Activated T-helper 1 cell treated with Interleukin-2 at 50 U/mL for 16 hours (primary cell): Measurements from ENCODE around the gene TOGARAM2.
"Not testable (repeated sequence)": the region's sequence is repeated elsewhere in the genome, so short reads cannot be mapped to it uniquely, and the experiment has no call there.

Experiments used
- DNase-seq: peaks from one replicate; pipeline ENCODE4 v3.0.0-alpha.2; 2020; ENCODE audit warnings: low read depth

TOGARAM2 gene

DNA sequence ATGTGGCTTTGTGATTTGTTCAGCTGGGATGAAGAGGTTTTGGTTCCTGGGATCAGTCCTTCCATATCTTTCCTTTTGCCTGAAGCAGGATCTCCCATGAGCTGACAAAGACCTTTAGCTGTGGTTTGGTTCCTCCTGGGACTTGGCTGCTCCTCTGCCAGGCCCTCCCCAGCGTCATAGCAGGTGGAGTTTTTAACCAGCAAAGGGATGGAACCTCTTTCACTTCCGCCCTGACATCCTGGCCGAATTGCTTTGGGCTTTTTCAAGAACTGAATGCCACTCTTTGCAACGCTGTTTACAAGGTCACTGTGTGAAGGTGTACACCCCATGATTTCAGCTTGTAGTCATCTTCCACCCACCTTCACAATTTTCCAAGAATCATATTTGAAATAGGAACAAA is 92.8 kb downstream of the TOGARAM2 start:
- DNase-seq = no peak

DNA sequence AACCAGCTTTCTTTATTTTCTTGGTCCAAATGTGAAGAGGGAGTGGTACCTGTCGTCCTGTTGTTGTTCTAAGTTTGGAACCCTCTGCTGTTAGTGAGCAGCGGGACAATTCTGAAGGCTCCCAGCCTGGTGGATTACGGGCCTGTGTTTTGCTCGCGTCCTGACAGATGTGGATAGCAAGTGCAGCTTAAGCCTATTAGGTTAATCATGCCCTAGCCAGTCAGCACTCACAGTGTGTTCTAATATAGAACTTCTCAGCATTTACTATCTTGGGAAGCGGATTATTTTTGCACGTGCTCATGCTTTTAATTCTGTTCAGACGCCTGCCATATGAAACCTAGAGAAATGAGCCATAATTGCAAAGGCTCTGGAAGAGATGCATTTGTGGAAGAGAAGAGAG is 93.3 kb downstream of the TOGARAM2 start, which contains the start of gene PCARE:
Gene PCARE, minus strand, starts transcription at position 113 of the 400 bp plus-strand sequence. CDS start 262 bp downstream, outside the sequence.
- DNase-seq = no peak

GRCh38 chr2:29075894-29076705 is 95.0 kb downstream of the TOGARAM2 start:
- no peak for DNase-seq

- DNase-seq = no peak
Observed at GRCh38 chr2:29079887-29080286, 98.8 kb downstream of the TOGARAM2 start.

- no peak for DNase-seq
Observed at GRCh38 chr2:29080886-29081743, 100.0 kb downstream of the TOGARAM2 start.

- no peak for DNase-seq
Observed at GRCh38 chr2:29082804-29083495, 101.9 kb downstream of the TOGARAM2 start.

GRCh38 chr2:29084554-29084953 is 103.5 kb downstream of the TOGARAM2 start:
- DNase-seq = no peak

DNA sequence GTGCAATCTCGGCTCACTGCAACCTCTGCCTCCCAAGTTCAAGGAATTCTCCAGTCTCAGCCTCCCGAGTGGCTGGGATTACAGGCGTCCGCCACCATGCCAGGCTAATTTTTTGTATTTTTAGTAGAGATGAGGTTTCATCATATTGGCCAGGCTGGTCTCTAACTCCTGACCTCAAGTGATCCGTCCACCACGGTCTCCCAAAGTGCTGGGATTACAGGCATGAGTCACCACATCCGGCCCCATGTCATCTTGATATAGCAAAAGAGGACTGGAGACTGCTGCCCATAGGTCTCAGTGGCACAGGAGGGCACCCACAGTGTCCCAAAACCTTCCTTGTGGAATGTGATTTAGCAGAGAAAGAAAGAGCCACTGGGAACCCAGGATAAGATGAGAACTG is 109.2 kb downstream of the TOGARAM2 start:
- DNase-seq = not testable (repeated sequence)

GRCh38 chr2:29096969-29097368 is 115.9 kb downstream of the TOGARAM2 start:
- no peak for DNase-seq

DNA sequence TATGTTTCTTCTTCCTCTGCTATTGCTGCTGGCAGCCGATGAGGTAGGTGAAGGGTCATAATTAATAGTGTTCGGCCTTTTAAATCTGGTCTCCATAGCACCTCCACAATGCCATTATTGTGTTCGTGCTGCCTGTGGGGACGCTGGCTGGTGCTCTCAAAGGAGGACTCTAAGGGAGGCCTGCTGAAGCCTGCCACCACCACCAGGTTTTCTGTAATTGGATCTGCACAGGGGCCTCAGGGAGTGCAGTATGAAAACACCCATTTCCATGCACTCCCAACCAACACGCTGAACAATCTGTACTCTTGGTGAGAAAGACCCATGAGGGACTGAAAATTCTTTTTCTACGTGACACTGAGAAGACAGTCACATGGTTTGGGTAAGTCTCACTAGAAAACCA is 116.5 kb downstream of the TOGARAM2 start:
- DNase-seq = no peak

DNA sequence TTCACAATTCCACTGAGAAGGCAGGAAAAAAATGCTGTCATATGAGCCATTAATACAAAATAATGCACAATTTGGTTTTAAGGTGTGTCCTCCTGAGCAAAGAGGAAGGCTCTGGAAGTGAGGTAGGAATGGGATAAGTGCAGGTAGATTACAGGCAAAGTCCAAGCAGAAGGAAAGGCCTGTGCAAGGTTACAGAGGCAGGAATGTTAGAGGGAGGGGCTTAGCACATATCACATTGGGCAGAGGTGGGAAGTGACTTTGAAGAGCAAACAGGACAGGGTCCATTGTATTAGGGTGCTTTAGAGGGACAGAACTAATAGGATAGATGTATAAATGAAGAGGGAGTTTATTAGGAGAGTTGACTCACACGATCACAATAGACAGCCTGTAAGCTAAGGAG is 119.5 kb downstream of the TOGARAM2 start:
- no peak for DNase-seq
